H1 (cell line): ENCODE results near the gene TAP2. TPM values are rescaled to one million over a fixed set of nuclear protein-coding genes. Genes with fewer than 3 reads are reported as not detected.

Experiments
- CREB1 ChIP-seq: IDR thresholded peaks from 2 replicates; pipeline ENCODE4 v1.6.1; 2012; ENCODE audit warnings: inconsistent platforms
- HDAC2 ChIP-seq, 2 experiments: fragments of 300-600 bp in 1 of 2; sonication (generic) in 1 of 2; IDR thresholded peaks; 2 replicates each; pipeline ENCODE4 v1.6.1; 2011 to 2012; ENCODE audit warnings: low read depth in 2 of 2, low read length in 2 of 2, mild to moderate bottlenecking in 2 of 2, moderate library complexity in 2 of 2, borderline replicate concordance in 1 of 2, inconsistent platforms in 1 of 2
- RAD21 ChIP-seq, 2 experiments: IDR thresholded peaks in 1 of 2; conservative IDR thresholded peaks in 1 of 2; 2 replicates each; pipeline ENCODE4 v1.6.1; 2011; ENCODE audit warnings: low read depth in 2 of 2, low read length in 2 of 2, improper control_type of control experiment in 1 of 2, inconsistent platforms in 1 of 2, mild to moderate bottlenecking in 1 of 2, moderate library complexity in 1 of 2
- SP1 ChIP-seq: IDR thresholded peaks from 2 replicates; pipeline ENCODE4 v1.6.1; 2011; ENCODE audit warnings: low read depth, low read length
- ZNF274 ChIP-seq: IDR thresholded peaks from 2 replicates; pipeline ENCODE4 v1.7.0; 2012; ENCODE audit warnings: low read length, borderline replicate concordance; ENCODE audit errors: extremely low read depth
- polyA plus RNA-seq, 7 experiments: library from polyadenylated mRNA; depleted of rRNA in 3 of 7; stranded (reverse) in 5 of 7; unstranded in 2 of 7; fragments of >200 nt in 5 of 7; fragments of 200-250 nt in 2 of 7; gene quantifications; 1 replicate in 5 of 7; 2 replicates in 1 of 7; 4 replicates in 1 of 7; pipeline versions ENCODE4 v1.2.1 to v1.2.3, GENCODE V29; 2011 to 2013; ENCODE audit warnings: missing spikeins in 2 of 7, mixed read lengths in 2 of 7
- total RNA-seq: library from RNA; stranded (reverse); fragmentation: NEBNext Ultra II Directional; extraction: Animal tissue kit (Norgen Biotek cat#: 25700); gene quantifications from 2 replicates; pipeline ENCODE4 v1.2.1, GENCODE V29; 2021
- TF ChIP-seq, protein P1 (sequence below): IDR thresholded peaks from 2 replicates; pipeline ENCODE4 v1.6.1; 2012; ENCODE audit warnings: inconsistent platforms

Gene TAP2
- total and polyA plus RNA-seq, 2 of the 8 experiments (the other 6 are each of a cell fraction or from before 2014, with no cell fraction given), result 11.3 to 27.2 TPM

DNA sequence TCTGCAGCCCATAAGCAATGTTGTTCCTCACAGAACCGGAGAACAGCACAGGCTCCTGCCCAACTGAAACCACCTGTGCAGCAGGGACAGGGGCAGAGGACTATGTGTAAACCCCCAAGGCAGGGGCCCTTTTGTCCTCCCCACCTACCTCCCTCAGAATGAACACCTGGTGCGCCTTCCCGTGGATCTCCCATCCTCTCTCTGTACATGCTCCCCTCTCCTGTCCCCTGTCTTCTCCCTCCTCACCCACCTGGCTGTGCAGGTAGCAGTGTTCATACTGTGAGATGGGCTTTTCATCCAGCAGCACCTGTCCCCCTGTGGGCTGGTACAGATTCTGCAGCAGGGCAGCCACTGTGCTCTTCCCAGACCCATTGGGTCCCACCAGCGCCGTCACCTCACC is 8.5 kb downstream of the TAP2 start (continued):
- no peak for TF ChIP-seq ZNF274
- TF ChIP-seq CREB1, result no peak
- TF ChIP-seq SP1, result no peak
- no peak for TF ChIP-seq HDAC2 (IDR thresholded peaks at IDR 0.05; ENCODE audit: borderline replicate concordance in 1 of 2, low read depth in 2 of 2, low read length in 2 of 2)
- TF ChIP-seq, protein P1, sequence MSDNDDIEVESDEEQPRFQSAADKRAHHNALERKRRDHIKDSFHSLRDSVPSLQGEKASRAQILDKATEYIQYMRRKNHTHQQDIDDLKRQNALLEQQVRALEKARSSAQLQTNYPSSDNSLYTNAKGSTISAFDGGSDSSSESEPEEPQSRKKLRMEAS, result no peak
- no peak for TF ChIP-seq RAD21 (IDR thresholded peaks at IDR 0.05 in 1 of 2, conservative IDR thresholded peaks at IDR 0.05 in 1 of 2; ENCODE audit: low read depth in 2 of 2, low read length in 2 of 2)
- TF ChIP-seq, all 59 proteins: peak for 0
